HG03460 (cell line): ENCODE results near the gene LTBP3.
"Not testable (repeated sequence)": the region's sequence is repeated elsewhere in the genome, so short reads cannot be mapped to it uniquely, and the experiment has no call there.

Source experiments
- ATAC-seq: cut with Tn5 transposase; IDR thresholded peaks from one replicate; pipeline ENCODE4 v1.9.1; 2021; ENCODE audit not compliant: unreplicated experiment

Gene LTBP3

GRCh38 chr11:65572356-65573051, 14.3 kb upstream of the LTBP3 start, which contains the start of gene FAM89B:
FAM89B (plus strand) TSS chr11:65572538; CDS start chr11:65572670, 132 bp downstream.
- no peak for ATAC-seq

- no peak for ATAC-seq
Observed at GRCh38 chr11:65571940-65572339, 13.8 kb upstream of the LTBP3 start.

- ATAC-seq: no peak
Observed at GRCh38 chr11:65571420-65571819, 13.3 kb upstream of the LTBP3 start.

GRCh38 chr11:65569973-65570918, 12.1 kb upstream of the LTBP3 start, which contains the start of gene ZNRD2:
ZNRD2 (plus strand) TSS chr11:65570477; CDS start chr11:65570492, 15 bp downstream.
- peak; percentile 49 for ATAC-seq

GRCh38 chr11:65569164-65569972, 11.2 kb upstream of the LTBP3 start:
- peak; percentile 1 for ATAC-seq

DNA sequence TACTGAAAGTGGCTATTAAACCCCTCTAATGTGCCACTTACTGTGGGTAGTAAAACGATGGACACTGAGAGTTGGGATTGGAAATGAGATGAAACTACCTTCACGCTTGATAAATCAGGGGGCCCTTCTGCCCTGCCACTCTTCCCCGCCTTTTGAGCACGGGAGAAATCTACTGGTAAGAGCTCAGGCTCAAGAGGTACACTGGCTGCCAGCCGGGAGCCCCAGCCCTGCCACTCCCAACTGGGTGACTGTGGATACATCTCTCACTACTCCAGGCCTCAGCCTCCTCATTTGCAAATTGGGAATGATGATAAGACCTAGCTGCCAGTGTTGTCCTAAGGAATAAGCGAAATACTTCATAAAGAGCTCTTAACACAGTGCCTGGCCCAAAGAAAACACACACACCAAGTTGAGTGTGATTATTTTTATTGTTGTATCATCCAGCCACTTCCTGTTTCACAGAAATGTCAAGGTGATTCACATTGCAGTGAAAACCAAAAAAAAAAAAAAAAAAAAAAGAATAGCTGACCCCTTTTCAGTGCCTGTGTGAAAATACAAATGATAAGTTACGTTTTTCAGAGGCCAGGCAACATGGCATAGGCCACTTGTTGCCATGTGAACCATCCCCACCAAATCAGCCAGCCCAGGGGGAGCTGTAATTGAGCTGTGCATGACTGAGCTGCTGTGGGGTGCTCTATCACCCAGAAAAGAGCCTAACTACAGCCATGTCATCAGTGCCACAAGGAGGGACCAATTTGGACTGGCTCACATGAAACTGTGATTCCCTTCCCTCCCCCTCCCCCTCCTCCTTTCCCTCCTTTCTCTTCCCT, 7.7 kb upstream of the LTBP3 start:
- ATAC-seq: no peak

DNA sequence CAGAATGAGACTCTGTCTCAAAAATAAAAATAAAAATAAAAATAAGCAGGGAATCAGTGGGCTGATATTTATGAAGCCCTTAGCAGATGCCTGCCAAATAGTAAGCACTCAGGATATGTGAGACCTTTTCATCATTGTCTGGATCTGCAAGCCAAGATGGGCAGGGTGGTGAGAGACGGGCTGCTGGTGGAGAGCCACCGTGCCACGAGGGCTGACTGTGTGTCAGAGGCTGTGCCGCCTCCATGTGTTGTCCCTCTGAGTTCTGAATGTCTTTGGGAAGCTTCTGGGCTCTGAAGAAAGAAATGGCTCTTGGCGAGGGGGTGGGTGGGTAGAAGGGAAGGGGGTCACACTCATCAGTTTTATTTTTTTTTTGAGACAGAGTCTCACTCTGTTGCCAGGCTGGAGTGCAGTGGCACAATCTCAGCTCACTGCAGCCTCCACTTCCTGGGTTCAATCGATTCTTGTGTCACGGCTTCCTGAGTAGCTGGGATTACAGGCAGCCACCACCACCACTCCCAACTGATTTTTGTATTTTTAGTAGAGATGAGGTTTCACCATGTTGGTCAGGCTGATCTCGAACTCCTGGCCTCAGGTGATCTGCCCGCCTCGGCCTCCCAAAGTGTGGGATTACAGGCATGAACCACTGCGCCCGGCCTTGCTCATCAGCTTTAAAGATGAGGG, 6.9 kb upstream of the LTBP3 start:
- ATAC-seq: not testable (repeated sequence)

DNA sequence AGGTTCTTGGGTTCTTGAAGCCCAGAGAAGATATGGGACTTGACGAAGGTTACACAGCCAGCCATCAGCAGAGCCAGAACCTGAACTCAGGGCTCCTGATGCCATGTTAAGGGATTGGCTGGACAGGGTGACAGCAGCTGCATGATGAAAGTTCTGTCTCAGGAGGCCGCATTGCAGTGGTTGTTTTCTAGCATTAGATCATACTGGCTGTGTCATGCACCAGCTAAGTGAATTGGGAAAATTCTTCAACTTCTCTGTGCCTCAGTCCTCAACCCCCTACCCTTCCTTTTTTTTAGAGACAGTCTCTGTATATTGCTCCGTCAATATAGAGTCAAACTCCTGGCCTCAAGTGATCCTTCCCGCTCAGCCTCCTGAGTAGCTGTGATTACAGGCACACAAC, 5.4 kb upstream of the LTBP3 start:
- no peak for ATAC-seq

DNA sequence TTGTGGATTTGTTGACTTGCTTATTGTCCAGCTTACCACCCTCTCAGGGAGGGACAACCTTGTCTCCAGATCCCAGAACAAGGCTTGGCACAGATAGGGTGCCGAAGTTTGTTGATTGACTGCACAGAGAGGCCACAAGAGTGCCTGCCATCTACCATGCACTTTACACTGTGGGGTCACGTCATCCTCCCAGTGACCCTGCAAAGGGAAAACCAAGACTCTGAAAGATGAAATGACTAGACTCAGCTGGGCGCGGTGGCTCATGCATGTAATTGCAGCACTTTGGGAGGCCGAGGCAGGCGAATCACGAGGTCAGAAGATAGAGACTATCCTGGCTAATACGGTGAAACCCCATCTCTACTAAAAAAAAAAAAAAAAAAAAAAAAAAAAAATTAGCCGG, 4.6 kb upstream of the LTBP3 start:
- no peak for ATAC-seq

GRCh38 chr11:65562020-65562419, 3.9 kb upstream of the LTBP3 start:
- ATAC-seq: no peak

DNA sequence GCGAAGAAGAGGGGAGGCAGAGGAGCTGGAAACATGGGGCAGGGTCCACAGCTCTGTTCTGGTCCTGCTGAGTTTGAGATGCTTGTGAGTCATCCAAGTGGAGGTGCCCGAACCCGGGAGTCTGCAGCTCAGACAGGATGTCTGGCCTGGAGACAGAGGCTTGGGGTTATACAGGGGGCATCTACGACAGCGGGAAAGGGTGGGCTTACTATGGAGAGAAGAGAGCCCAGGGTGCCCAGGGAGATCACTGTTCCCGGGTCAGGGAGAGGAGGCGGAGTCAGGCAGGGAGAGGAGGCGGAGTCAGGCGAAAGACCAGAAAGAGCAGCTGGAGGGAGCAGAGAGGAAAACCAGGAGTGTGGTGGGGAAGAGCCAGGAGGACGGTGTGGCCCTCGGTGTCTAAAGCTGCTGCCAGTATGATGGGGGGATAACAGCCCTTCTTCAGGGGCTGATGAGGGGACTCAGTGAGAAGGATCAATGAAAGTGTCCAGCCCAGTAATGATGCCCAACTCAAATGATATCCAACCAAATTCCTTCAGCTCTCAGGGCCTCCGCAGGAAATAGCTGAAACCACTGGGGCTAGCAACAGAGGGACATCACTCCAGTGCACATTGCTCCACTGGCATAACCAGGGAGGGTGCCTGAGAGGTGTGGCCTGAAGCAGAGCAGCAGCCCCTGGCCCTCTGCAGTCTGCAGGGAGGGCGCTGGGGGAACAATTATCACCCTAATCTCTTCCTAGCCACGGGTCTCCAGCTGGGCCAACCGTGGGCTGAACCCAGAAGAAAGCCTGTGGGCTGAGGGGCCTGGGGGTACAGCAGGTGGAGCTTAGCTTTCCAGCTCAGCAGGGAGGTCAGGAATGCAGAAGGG, 2.6 kb upstream of the LTBP3 start:
- no peak for ATAC-seq

- ATAC-seq: no peak
Observed at GRCh38 chr11:65559951-65560537, 1.9 kb upstream of the LTBP3 start.

DNA sequence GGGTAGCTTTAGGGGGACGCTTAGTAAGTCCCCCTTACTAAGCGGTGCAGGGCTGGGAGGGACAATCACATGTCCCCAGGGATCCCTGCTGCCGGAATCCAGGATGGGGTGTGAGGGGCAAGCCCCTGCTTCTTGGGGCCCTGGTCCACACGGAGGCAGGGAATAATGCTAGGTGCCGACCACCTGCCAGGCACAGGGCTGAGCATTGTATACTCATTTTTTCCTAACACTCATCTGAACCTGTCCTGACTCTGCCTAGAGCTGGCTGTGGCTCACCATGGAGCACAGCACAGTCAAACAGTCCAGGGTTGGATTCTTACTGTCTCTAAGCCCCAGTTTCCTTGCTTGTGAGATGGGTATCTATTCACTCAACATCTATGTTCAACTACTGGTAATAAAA, 1.4 kb upstream of the LTBP3 start:
- ATAC-seq: no peak

DNA sequence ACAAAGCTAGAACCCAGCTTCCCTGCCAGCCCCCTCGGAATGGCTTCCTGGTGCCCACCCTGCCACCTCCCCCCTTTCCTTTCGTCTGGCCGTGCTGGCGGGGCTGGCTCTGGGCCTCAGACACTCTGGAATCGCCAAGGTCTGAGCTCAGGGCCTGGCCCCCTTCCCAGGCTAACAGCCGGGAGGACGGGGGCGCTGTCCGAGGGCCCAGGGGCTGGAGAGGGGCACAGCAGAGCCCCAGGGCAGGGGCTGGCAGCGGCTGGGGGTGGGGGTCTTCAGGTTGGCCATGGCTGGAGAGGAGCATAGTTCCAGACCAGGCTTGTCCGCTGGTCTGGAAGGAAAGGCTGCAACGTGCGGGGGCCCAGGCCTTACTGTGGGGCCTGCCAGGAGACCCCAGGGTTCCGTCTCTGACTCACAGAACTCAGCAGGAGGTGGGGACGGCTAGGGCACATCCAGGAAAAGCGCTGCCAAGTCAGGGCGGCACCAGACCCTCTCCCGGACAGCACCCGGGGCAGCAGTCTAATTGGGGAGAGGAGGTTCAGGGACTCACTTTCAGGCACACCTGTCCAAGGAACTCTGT, 861 bp upstream of the LTBP3 start:
- ATAC-seq: no peak

DNA sequence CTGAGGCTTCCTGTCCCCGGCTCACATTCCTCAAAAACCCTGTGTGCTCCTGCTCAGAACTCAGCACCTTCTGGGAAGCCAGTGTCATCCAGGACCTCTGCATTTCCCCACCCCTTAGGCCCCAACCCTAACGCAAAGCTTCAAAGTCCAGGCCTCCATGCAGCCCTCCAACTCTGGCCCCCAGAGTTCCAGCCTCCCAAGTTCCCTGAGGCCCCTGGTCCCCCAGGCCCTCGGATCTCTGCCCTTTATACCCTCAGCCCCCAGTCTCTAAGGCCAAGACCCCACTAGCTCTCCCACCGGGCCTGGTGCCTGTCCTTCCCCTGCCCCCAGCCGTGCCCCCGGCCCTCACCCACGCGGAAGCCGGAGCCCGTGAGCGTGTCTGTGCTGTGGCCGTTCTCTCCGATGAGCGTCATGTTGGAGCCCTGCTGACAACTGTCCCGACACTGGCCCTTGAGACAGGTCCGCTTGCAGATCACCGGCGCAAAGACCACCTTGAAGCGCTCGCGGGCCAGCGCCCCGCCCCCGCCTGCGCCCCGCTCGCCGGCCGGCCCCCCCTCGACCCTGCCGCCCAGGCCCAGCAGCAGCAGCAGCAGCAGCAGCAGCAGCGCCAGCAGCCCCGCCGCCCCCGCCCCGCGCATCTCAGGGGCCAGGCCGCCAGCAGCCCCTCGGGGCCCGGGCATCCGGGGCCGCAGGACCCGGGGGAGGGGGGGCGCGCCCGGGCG, 718 bp downstream of the LTBP3 start:
- ATAC-seq: no peak

DNA sequence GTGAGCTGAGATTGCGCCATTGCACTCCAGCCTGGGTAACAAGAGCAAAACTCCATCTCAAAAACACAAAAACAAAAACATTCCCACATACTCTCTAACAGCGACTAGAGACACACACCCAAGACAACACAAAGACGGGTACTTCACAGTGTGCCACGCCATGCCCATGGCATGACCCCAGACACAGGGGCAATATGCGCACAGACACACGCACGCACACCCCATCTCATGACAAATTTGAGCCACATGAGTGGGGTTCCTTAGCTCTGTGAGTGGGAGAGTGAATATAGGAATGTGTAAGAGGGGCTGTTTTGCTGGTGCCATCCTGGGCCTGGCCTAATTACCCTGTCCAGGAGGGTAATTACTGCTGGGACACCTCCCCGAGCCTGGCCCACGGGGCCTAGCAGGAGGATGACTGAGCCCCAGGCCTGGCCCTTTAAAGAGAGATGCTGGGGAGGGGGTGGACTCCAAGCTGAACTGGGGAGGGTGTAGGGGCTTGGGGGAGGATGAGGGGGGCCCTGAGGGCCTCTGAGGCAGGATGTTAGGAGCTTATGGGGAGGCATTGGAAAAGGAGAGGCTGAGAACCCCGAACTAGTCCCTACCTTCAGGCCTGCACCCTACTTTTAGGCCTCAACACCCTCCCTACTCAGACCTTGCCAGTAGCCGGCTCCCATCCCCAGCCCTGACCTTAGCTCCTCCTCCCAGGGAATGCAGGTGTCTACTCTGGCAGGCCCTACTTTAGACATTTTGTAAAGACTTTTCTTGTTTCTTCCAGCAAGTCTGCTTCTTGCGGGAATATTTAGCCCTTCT, 1.5 kb downstream of the LTBP3 start:
- no peak for ATAC-seq
